Activated CD4-positive, alpha-beta T cell treated with anti-CD3 and anti-CD28 coated beads, Interleukin-2, amount 10 ng/mL, durations not matched to agents 7 days and 5 days (primary cell): ENCODE results near the gene TUT7. TPM values are rescaled to one million over a fixed set of nuclear protein-coding genes. Genes with fewer than 3 reads are reported as not detected.
A peak's percentile ranks its signal among the peaks of the same experiment; 100 is the strongest.

Source experiments
- CTCF ChIA-PET: fragments of 350-600 bp; sonication (Branson Sonifier 250); formaldehyde crosslinking; loops from one replicate; lab custom pipeline; 2021; ENCODE audit warnings: antibody characterized with exemption; lab: Charles Lee
- POLR2A ChIA-PET: fragments of 350-600 bp; sonication (Branson Sonifier 250); formaldehyde crosslinking; loops from one replicate; lab custom pipeline; 2021; ENCODE audit warnings: antibody characterized with exemption; lab: Charles Lee
- DNase-seq: peaks from one replicate; pipeline ENCODE4 v3.0.0-alpha.2; 2020
- H3K27ac Mint-ChIP-seq: one replicate; pipeline ENCODE4 v1.8.0; 2021; ENCODE audit warnings: mild to moderate bottlenecking, moderate library complexity, mixed read lengths
- H3K27me3 Mint-ChIP-seq: one replicate; pipeline ENCODE4 v1.8.0; 2021; ENCODE audit warnings: mixed read lengths
- H3K36me3 Mint-ChIP-seq: one replicate; pipeline ENCODE4 v1.8.0; 2021; ENCODE audit warnings: low read depth, mixed read lengths
- H3K4me1 Mint-ChIP-seq: one replicate; pipeline ENCODE4 v1.8.0; 2021; ENCODE audit warnings: mixed read lengths
- H3K4me3 Mint-ChIP-seq: one replicate; pipeline ENCODE4 v1.8.0; 2021; ENCODE audit warnings: mild to moderate bottlenecking, moderate library complexity, mixed read lengths
- H3K9me3 Mint-ChIP-seq: one replicate; pipeline ENCODE4 v1.8.0; 2021; ENCODE audit warnings: mixed read lengths
- total RNA-seq, 2 experiments: library from RNA; stranded (reverse); gene quantifications; one replicate each; pipeline ENCODE4 v1.2.3, GENCODE V29; 2021

The TUT7 gene
- total RNA-seq, 2 experiments from 2014 or later = 37.2 to 38.2 TPM

DNA sequence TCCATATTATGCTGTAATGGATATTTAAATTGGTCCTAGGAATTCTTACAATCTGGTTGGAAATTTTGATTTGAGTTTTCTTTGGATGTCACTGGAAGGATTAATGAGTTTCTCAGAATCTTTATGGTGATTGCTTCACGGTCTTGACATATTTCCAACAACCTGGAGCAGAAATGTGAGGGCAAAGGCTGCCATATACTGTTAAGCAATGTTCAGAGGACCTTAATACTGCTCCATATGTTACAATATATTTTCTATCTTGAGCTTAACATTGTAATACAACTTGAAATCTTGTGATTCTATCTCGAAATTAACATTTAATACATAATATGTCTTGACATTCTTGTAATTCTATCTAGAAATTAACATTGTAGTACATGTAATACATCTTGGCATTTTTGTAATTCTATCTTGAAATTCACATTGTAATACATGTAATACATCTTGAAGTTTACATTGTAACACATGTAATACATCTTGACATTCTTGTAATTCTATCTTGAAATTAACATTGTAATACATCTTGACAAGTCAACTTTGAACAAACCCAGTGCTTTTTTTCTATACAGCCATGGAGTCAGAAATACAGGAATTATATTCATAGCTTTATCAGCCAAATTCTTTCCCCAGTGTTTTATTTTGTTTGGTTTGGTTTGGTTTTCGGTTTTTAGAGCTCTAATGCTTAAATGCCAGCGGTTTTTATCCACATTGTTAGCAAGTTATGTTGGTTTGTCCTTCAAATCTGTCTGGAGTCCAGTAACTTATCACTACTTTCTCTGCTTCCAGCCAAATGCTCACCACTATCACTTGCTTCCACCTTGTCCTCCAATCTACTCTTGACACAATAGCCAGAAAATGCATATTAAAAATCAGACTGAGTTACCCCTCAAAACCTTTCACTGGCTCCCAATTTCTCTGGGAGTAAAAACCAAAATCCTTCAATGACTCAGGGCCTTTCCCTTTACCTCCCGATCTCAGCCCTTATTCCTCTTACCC is 3.0 kb upstream of the TUT7 start:
- Mint-ChIP-seq H3K27me3 (no peaks in the 10 kb centered on the region), H3K9me3 (no peaks in the 10 kb centered on the region)

DNA sequence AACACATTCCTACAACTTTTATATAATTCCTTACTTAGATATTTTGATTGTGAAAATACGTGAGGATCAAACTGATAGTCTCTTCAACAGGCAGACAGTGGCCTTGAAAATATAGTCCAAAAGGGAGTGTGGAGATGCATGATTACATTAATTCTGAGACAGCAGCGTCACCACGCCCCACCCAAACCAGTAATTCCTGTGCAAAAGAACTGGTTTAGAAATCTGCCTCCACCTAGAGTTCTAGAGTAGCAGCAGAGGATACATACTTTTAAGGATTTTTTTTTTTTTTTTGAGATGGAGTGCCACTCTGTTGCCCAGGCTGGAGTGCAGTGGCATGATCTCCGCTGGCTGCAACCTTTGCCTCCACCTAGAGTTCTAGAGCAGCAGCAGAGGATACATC is 1.6 kb upstream of the TUT7 start:
- POLR2A ChIA-PET = no interaction called here
- Mint-ChIP-seq H3K36me3 (peaks cover 23% of the 10 kb centered on the region), H3K27ac (no peak overlapping the region), H3K4me3 (no peak overlapping the region), H3K27me3 (no peaks in the 10 kb centered on the region), H3K4me1 (peaks cover 36% of the 10 kb centered on the region), H3K9me3 (no peaks in the 10 kb centered on the region)
- CTCF ChIA-PET = no interaction called here
- no peak for DNase-seq

More for the DNA sequence above, 3.0 kb upstream of the TUT7 start:
- no peak for DNase-seq
- Mint-ChIP-seq H3K4me3 (no peak overlapping the region), H3K27ac (no peak overlapping the region), H3K36me3 (peaks cover 13% of the 10 kb centered on the region), H3K4me1 (peaks cover 28% of the 10 kb centered on the region)
- ChIA-PET CTCF (interaction anchor here (0.6 kb wide), 1 partner anchor 137 kb away, joined by 3 read pairs; no protein-coding TSS in a partner anchor), POLR2A (no interaction called here)

DNA sequence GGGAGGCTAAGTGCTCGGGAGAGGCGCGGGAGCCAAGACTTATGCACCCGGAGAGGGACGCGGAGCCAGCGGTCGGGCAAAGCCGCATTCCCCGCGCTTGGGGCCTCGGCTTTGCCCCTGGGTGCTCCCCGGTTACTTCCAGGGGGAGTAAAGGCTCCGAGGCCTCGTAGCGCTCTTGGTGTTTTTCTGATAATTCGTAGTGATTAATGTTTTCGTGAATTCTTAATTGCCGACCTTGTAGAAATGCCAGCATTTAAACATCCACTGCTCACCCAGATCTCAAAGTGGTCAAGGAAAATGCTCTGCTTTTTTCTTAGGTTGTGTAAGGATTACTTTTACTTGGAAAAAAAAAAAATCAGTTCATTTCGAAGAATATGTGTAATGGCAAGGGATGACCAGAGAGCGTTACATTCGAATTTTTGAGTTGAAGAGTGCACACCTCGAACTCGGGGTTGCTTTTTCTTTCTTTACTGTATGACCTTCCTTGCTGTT is 654 bp upstream of the TUT7 start:
- H3K27me3 Mint-ChIP-seq = no peaks in the 10 kb centered on the region
- CTCF ChIA-PET = no interaction called here
- POLR2A ChIA-PET = no interaction called here
- peak overlapping the region; percentile 91 for H3K27ac Mint-ChIP-seq
- peak overlapping the region; percentile 94 for H3K4me3 Mint-ChIP-seq
- H3K4me1 Mint-ChIP-seq = peaks cover 44% of the 10 kb centered on the region
- peaks cover 28% of the 10 kb centered on the region for H3K36me3 Mint-ChIP-seq
- no peaks in the 10 kb centered on the region for H3K9me3 Mint-ChIP-seq
- no peak for DNase-seq

DNA sequence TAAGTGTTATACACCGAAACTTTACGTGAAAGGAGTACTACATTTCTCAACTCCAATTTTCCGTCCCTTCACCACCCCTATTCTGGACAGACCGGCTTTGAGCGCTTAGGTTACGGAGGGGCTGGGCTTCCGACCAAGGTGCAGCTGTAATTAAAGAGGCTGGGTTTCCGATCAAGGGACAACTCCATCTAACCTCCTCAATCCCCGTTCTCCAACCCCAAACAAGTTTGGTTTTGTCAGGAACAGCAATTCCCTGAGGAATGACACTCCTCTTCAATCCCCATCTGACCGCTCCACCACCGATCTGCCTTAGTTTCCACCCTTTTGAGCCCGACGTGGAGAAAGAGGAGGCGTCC is 577 bp downstream of the TUT7 start:
- H3K36me3 Mint-ChIP-seq = peaks cover 35% of the 10 kb centered on the region
- H3K4me3 Mint-ChIP-seq = peak overlapping the region; percentile 94
- peak overlapping the region; percentile 90 for H3K27ac Mint-ChIP-seq
- no peaks in the 10 kb centered on the region for H3K27me3 Mint-ChIP-seq
- CTCF ChIA-PET = no interaction called here
- H3K4me1 Mint-ChIP-seq = peaks cover 44% of the 10 kb centered on the region
- H3K9me3 Mint-ChIP-seq = no peaks in the 10 kb centered on the region
- DNase-seq = peak; percentile 25
- POLR2A ChIA-PET = interaction anchor here (0.6 kb wide), 1 partner anchor 15 kb away, joined by 3 read pairs; no protein-coding TSS in a partner anchor

DNA sequence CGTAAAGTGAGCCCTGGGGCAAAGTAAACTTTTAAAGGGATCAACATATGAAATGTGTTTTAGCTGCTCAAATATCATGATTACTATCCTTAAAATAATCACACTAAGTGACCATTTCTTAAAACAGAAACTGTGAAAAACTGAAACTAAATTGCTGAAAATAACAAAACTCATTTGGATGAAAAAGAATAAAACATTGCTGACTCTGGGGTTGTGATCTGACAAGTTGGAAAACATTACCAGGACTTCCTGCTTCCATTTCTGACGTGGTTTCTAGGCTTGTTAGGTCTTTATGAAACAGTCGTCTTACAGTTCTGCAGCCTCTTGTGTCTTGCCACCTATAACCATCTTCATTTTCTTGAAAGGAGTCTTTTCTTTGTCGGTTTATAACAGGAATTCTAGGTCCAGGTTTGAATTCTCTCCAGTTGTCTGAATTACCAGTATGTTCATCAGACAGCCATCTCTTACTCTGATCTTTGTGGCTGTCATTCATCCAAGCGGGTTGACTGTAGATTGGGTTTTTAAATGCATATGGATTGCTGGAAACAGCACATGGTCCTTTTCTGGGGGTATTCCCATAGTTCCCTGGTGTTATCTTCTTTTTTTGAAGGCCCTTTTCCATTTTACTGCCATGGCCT is 1.7 kb downstream of the TUT7 start:
- ChIA-PET POLR2A (no interaction called here), CTCF (interaction anchor here (1.6 kb wide), 1 partner anchor 12 kb away, joined by 4 read pairs; no protein-coding TSS in a partner anchor)
- Mint-ChIP-seq H3K27ac (peak overlapping the region; percentile 90), H3K27me3 (no peaks in the 10 kb centered on the region), H3K9me3 (no peaks in the 10 kb centered on the region), H3K4me1 (peaks cover 51% of the 10 kb centered on the region), H3K36me3 (peaks cover 43% of the 10 kb centered on the region), H3K4me3 (peak overlapping the region; percentile 94)
- DNase-seq = peak; percentile 36

DNA sequence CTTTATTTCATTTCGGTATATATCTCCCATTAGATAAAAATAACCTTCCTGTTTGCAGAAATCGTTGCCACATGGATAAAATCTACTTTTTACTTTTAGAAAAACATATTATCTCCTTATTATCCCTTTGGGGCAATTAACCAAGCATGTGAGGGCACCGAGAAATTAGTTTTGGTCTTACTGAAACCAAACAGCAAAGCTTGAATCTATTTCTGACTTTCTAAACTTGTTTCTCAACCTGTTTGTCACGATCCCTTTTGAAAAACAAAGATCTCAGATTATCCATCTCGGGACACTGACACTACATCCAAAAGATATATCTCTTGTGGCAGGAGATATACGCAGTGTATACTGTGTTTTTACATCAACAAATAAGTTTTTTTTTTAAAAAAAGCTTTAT is 2.3 kb downstream of the TUT7 start:
- Mint-ChIP-seq H3K4me3 (peak overlapping the region; percentile 64), H3K4me1 (peaks cover 52% of the 10 kb centered on the region), H3K9me3 (no peaks in the 10 kb centered on the region), H3K27me3 (no peaks in the 10 kb centered on the region), H3K36me3 (peaks cover 47% of the 10 kb centered on the region), H3K27ac (peak overlapping the region; percentile 79)
- ChIA-PET POLR2A (no interaction called here), CTCF (interaction anchor here (1.6 kb wide), 1 partner anchor 12 kb away, joined by 4 read pairs; no protein-coding TSS in a partner anchor)
- no peak for DNase-seq

DNA sequence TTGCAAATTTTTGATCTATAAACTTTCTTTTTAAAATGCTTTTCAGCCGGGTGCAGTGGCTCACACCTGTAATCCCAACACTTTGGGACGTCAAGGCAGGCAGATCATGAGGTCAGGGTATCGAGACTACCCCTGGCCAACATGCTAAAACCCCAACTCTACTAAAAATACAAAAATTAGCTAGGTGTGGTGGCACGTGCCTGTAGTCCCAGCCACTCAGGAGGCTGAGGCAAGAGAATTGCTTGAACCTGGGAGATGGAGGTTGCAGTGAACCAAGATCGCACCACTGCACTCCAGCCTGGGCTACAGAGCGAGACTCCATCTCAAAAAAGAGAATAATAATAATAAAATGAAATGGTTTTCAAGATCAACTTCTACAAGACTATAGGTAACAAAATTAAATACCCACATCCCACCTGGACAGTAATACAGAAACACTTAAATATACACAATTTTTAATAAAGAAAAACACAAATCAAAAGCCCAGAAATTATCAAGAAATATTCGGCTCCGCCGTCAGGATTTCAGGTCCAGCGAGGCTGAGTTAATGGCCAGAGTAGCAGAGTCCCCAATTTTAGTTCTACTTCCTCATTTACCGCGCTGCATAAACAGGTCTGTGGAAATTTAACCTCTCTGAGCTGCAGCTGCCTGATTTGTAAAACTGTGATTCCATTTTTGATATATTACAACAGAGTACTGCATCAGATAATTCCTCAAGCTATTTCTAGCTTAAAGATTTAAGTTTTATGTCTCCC is 4.0 kb downstream of the TUT7 start:
- POLR2A ChIA-PET = no interaction called here
- peak overlapping the region; percentile 69 for H3K27ac Mint-ChIP-seq
- CTCF ChIA-PET = no interaction called here
- peaks cover 63% of the 10 kb centered on the region for H3K4me1 Mint-ChIP-seq
- H3K27me3 Mint-ChIP-seq = no peaks in the 10 kb centered on the region
- peak overlapping the region; percentile 67 for H3K4me3 Mint-ChIP-seq
- no peaks in the 10 kb centered on the region for H3K9me3 Mint-ChIP-seq
- no peak for DNase-seq
- H3K36me3 Mint-ChIP-seq = peaks cover 61% of the 10 kb centered on the region

DNA sequence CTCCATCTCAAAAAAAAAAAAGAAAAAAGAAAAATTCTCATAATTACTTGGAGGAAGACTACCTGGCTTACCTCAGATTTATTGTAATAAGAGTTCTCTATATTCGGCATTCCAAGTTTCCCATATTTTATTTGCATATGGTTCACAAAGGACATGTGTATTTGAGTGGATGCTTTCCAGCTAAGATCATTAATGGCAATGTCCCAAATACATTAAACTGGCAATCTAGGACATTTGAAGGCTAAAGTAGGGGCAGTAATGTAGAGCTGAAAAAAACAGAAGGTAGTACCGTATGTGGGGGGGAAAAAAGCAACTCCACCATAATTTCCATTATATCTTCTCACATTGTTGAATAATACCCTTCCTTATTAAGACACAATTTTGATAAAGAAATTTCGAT is 4.9 kb downstream of the TUT7 start:
- peaks cover 60% of the 10 kb centered on the region for H3K4me1 Mint-ChIP-seq
- CTCF ChIA-PET = interaction anchor here (1.1 kb wide), 1 partner anchor 36 kb away, joined by 4 read pairs; no protein-coding TSS in a partner anchor
- H3K36me3 Mint-ChIP-seq = peaks cover 68% of the 10 kb centered on the region

DNA sequence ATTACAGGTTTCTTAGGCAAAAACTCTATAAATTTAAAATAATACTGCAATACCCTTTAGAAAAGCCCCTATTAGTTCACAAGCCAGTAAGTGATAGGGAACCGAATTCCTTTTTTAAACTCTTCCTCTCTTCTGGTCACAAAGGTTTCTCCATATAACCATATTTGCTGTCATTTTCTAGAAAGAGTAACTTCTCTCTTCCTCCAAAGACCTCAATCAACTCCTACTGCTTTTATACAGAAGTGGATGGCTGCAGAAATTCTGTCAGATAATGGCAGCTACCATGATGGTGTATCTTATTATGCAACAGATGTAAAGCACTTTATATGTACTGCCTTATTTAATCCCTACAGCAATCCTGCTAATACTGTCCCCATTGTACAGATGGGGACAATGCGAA is 6.2 kb downstream of the TUT7 start:
- peaks cover 59% of the 10 kb centered on the region for H3K4me1 Mint-ChIP-seq
- ChIA-PET POLR2A (no interaction called here), CTCF (no interaction called here)
- H3K27ac Mint-ChIP-seq = no peak overlapping the region
- H3K4me3 Mint-ChIP-seq = no peak overlapping the region
- H3K27me3 Mint-ChIP-seq = no peaks in the 10 kb centered on the region
- DNase-seq = no peak
- peaks cover 66% of the 10 kb centered on the region for H3K36me3 Mint-ChIP-seq
- H3K9me3 Mint-ChIP-seq = no peaks in the 10 kb centered on the region

More for the DNA sequence above, 4.9 kb downstream of the TUT7 start:
- Mint-ChIP-seq H3K27me3 (no peaks in the 10 kb centered on the region), H3K4me3 (no peak overlapping the region), H3K9me3 (no peaks in the 10 kb centered on the region), H3K27ac (no peak overlapping the region)
- POLR2A ChIA-PET = no interaction called here
- no peak for DNase-seq

DNA sequence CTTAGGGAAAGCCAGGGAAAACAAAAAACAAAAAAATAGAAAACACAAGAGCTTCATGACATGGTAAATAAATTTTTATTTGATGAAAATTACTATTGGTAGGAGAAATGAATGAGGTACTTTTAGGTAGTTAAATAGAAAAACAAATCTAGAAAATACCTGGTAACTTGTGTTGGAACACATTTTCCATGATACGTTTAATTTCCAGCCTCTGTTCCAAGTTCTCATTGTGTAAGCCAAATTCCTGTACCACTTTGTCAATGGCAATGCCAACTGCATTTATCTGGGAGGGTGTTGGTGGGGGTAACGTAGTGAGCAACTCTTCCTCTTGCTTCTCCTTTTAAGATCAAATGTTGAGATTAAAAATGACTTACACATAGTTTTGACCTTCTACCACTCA is 9.4 kb downstream of the TUT7 start:
- DNase-seq = no peak
- peaks cover 71% of the 10 kb centered on the region for H3K36me3 Mint-ChIP-seq
- no peak overlapping the region for H3K4me3 Mint-ChIP-seq
- ChIA-PET POLR2A (no interaction called here), CTCF (no interaction called here)
- no peak overlapping the region for H3K27ac Mint-ChIP-seq
- no peaks in the 10 kb centered on the region for H3K9me3 Mint-ChIP-seq
- H3K4me1 Mint-ChIP-seq = peaks cover 52% of the 10 kb centered on the region
- H3K27me3 Mint-ChIP-seq = no peaks in the 10 kb centered on the region

DNA sequence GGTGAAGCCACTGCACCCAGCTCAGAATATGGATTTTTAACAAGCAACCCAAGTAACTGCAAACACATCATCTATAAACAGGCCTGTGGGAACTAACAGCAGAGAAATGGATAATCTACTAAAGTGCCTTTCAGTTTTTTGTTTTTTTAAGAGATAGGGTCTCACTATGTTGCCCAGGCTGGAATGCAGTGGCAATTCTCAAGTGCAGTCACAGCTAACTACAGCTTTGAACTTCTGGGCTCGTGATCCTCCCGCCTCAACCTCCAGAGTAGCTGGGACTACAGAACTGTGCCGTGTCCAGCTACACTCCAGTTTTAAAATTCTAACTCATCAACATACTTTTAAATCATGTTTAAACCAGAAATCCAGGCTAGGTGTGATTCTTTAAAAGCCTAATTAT is 11.9 kb downstream of the TUT7 start:
- Mint-ChIP-seq H3K4me3 (no peak overlapping the region), H3K4me1 (peaks cover 56% of the 10 kb centered on the region), H3K27ac (no peak overlapping the region), H3K36me3 (peaks cover 74% of the 10 kb centered on the region), H3K27me3 (no peaks in the 10 kb centered on the region), H3K9me3 (no peaks in the 10 kb centered on the region)
- ChIA-PET CTCF (interaction anchor here (1.0 to 2.1 kb wide), 2 partner anchors 10 to 12 kb away, joined by 5 to 6 read pairs; no protein-coding TSS in a partner anchor), POLR2A (no interaction called here)
- no peak for DNase-seq

DNA sequence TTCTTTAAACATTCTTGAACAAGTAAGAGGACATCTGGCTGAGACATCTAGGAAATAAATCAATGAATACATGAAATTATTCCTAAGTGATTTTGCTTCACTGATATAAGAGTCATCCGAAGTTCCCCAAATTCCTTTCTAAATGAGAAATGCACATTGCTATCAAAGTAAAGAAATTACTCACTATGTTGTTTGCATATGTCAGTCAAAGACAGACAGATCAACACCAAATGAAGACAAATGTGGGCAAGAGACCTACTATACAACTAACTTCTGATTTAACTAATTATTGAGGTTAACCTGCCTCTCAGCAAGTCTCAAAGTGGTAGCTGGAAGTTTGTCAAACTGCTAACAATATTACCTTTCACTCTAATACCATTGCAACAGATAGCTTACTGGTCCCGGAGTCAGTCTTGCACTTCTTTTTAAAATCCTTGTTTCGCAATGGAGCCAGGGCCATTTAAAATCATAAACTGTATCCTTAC is 13.2 kb downstream of the TUT7 start:
- peaks cover 76% of the 10 kb centered on the region for H3K36me3 Mint-ChIP-seq
- ChIA-PET CTCF (interaction anchor here (0.7 to 2.1 kb wide), 2 partner anchors 9 to 61 kb away, joined by 3 to 6 read pairs; no protein-coding TSS in a partner anchor), POLR2A (no interaction called here)
- H3K4me1 Mint-ChIP-seq = peaks cover 56% of the 10 kb centered on the region
- H3K4me3 Mint-ChIP-seq = no peak overlapping the region
- no peak for DNase-seq
- H3K9me3 Mint-ChIP-seq = no peaks in the 10 kb centered on the region
- no peak overlapping the region for H3K27ac Mint-ChIP-seq
- H3K27me3 Mint-ChIP-seq = no peaks in the 10 kb centered on the region
